ENCODE data around the gene KRTAP10-2.

The KRTAP10-2 gene

DNA sequence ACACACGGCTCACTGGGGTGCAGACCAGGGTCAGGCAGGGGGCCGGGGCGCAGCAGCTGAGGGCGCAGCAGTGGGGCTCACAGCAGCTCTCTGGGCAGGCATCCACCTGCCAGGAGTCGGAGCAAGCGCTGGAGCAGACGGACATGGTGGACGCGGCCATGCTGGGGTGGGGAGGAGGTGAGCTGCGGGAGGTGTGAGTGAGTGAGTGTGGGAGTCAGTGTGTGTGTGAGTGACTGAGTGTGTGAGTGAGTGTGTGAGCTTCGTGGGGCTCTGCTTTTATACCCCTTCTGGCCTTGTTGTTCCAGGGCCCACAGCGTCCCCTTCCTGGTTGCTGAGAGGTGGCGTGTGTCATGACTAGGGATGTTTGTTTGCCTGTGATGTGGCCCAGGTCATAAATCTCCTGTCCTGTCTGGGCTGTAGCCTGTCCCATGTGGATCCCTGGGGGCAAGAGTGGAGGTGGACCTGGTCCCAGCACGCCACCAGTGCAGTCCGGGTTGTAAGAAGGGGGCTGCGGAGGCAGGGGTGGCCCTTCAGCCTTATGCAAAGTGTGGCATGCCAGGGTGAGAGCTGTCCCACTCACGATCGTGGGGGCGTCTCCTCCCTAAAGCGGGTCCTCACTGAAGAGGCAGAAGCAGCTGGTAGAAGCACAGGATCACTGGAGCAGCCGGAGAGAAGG lies 11.2 kb downstream of the KRTAP10-2 start, which contains the start of gene KRTAP10-1:
Gene KRTAP10-1, minus strand, starts transcription at position 205 of the 676 bp plus-strand sequence. Its CDS starts 45 bp downstream, at position 160.
- peak in 1 of 5 donors; percentile 6 for DNase-seq

DNA sequence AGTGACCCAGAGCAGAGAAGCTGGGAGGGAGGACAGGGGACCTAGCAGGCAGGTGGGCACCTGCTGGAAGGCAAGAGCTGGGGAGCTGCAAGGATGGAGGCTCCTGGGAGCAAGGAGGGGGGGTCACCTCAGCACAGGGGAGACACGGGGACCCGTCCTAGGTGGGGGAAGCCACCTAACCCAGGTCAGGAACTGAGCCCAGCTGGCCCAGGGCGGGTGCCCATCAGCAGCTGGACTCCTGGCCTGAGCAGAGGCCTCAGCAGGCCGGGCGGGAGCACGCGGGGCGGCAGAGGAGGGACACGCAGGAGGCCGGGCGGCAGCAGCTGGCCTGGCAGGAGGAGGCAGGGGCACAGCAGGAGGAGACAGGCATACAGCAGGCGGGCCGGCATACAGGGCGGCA lies 12.3 kb downstream of the KRTAP10-2 start:
- DNase-seq: peak in 1 of 5 donors; percentile 6

DNA sequence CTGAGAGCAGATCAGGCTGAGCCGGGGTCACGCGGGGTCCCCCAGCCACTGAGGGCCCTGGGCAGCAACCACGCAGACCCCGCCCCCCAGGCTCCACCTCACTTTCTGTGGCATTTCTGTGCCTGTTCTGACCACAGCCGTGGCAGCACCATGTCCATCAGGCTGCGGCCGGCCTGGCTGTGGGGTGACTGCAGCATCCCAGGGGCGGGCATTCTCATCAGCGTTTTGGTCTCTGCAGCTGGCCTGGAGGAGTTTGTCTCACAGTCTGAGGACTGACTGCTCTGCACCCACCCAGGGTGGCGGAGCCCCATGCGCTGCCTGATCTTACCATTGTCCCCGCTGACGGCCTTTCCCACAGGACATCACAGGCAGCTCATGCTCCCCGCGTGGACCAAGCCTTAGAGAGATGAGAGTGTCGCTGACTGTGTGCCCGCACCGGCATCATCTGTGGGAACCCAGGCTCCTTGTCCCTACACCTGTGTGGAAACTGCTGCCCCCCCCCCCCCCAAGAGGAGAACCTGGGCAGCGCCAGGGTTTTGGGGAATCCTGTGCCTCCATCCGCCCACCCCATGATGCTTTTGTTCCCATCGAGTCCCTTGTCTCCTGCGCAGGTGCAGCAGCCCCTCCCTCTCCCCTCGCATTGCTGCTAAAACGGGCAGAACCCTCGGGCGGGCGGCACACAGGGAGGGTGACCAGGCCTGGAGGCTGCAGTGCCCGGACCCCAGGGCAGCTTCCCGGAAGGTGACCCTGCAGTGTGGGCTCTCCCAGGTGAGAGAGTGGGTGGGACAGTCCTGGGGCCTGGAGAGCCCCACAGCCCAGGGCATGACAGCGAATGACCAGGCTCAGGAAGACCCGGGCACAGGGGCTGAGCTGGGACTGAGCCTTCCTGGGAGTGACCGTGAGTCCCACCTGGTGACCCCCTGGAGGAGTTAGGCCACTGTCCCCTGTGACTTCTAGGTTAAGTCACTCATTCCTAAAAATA lies 13.1 kb downstream of the KRTAP10-2 start:
- DNase-seq: peak in 1 of 5 donors; percentile 5

DNA sequence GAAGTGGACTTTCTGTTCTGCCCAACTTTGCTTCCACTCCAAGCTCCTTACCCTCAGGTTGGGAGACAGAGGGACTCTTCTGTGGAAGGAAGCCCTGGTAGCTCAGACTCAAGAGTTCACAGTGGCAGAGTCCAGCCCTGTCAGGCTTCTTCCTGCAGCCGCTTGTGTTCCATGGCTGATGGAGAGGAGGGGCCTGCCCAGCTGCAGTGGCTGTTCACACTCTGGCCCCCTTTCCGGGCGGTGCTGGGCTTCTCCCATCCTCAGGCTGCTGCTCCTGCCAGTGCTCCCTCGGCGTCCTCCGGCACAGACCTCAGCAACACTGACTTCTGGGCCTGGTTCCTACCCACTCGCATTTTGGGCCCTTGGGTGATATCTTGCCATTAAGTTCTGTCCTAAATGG lies 15.3 kb downstream of the KRTAP10-2 start:
- DNase-seq: no peak

DNA sequence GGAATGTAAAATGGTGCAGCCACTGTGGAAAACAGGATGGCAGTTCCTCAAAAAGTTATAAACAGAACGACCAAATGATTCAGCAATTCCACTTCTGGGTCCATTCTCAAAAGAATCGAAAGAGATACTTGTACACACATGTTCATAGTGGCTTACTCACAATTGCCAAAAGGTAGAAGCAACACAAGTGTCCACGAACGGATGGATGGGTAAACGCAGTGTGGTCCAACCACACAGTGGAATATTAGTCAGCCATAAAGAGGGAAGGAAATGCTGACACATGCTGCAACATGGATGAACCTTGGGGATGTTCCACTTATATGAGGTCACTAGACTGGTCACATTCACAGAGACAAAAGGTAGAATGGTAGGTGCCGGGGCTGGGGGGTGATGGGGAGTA lies 16.6 kb downstream of the KRTAP10-2 start:
- no peak for DNase-seq

DNA sequence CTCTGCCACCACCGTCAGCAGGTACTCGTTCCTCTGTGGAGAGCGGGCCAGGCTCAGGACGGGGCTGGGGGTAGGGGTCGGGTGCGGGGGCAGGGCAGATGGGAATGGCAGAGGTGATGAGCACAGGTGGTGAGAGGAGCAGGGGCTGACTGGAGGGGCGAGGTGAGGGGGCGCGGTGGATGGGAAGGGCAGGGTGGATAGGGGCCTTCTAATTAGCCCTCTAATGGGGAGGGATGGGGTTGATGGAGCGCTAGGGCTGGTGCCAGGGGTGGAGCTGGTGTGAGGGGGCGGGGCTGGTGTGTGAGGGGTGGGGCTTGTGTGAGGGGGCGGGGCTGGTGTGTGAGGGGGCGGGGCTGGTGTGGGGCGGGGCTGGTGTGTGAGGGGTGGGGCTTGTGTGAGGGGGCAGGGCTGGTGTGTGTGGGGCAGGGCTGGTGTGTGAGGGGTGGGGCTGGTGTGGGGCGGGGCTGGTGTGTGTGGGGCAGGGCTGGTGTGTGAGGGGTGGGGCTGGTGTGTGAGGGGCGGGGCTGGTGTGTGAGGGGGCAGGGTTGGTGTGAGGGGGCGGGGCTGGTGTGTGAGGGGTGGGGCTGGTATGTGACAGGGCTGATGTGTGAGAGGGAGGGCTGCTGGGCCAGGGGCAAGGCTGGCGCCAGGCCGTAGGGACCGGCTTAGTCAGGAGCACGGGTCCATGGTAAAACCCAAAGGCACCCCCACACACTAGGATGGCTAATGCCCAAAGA lies 17.2 kb downstream of the KRTAP10-2 start:
- DNase-seq: peak in 1 of 5 donors; percentile 6

DNA sequence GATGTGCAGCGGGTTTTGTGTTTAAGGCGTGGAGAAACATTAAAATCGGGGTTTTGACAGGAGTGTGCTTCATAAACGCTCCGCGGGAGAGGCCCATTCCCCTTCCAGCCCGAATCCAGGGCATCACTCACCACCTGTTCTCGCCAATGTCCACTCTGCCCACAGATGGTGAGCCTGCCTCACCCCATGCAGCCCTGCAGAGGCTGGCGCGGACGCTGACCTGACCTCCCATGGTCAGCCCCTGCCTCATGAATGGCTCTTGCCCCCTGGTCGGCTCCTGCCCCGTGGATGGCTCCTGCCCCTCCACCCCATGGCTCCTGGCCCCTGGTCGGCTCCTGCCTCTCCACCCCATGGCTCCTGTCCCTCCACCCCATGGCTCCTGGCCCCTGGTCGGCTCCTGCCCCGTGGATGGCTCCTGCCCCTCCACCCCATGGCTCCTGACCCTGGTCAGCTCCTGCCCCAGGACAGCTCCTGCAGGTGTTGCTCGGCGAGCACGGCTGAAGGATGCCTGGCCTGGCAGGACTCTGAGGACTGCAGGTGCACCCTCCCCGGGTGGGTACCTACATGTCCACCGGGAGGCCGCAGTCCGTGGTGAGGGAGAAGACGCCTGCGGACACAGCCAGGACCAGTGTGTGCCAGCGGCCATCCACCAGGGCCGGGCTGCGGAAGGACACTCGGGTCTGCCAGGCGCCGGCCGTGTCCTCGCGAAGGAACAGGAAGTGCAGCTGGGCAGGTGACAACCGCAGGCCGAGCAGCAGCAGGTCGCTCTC lies 18.0 kb downstream of the KRTAP10-2 start:
- DNase-seq: peak in 1 of 5 donors; percentile 13

DNA sequence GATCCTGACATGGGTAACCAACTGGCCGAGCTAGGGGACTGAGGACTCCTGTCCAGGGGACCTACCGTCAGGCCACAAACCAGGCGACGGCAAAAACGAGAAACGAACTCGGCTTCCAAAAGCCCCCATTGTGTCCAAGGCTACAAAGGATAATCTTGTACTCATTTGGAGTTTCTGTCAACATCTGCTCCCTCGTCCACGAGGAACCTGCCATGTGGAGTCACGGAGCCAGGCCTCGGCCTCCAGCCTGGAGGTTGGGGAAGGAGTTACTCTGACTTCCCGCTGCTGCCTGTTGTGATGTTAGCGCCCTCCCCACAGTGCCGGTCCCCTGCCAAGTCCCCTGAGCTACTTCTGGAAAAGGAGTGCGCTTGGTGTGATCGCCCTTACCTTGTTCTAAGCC lies 18.6 kb downstream of the KRTAP10-2 start:
- DNase-seq: no peak

DNA sequence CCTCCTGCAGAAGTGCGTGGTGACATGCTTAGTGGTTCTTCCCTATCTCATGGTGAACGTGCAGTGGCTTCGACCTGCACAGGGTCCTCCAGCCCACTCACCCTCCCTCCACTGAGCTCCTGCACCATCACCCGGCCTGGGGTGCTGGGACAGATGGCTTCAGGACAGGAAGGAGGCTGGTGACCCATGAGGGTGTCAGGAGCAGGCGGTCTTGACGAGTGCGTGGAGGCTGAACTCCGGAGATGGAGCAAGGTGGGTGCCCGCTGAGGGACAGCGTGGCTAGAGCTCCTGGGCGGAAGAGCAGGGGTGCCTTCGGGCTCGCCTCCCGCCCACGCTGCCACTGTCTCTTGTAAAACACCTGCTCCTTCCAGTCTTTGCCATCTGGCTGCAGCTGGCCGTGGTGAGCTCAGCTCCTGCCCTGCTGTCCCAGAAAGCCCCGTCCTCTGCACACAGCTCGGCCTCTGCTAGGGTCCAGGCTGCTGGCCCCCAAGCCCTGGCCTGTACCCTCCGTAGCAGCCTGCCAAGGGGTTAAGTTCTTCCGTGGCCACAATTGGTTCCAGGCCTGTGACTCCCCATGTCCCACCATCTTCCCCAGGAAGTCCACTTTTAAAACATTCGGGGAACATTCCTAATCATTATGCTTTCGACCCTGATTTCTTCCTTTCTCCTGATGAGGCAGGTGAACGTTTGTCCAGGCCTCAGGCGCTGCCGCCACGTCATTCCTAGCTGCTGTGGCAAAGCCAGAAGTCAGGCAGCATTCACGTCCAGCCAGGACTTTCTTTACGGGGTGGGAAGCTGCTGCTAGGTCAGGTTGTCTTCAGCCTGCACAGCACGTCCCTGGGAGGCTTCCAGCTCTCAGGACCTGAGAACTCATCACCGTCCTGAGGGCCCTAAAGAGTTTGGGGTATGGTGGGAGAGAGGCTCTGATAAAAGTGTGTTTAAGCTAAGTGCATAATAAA lies 19.4 kb downstream of the KRTAP10-2 start:
- DNase-seq: no peak

DNA sequence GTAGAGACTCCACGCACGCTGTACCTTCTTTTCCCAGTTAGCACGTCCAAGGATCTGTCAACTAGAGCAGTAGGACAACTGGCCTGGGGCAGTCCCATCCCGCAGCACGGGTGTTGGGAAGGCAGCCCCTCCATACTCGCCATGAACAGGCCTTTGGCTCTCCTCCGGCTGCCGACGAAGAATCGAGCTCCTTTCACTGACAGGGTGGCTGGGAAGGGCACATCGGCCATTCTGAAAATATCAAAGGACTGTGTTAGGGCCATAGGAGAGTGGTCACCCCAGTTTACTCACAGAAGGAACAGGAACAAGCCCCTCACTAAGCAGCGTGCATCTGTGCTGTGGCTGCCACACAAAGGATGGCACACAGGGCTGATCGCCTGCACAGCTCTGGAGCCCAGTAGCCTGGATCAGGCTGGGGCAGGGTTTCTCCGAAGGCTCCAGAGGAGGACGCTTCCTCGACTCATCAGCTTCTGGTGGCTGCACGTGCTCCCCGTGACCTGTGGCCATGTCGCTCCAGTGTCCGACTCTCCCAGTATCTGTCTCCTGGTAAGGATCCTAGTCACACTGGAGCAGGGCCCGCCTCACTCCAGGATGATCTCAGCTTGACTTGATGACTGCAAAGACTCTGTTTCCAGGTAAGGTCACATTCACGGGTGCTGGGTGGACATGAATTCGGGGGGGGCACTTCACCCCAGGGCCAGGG lies 20.3 kb downstream of the KRTAP10-2 start:
- no peak for DNase-seq

DNA sequence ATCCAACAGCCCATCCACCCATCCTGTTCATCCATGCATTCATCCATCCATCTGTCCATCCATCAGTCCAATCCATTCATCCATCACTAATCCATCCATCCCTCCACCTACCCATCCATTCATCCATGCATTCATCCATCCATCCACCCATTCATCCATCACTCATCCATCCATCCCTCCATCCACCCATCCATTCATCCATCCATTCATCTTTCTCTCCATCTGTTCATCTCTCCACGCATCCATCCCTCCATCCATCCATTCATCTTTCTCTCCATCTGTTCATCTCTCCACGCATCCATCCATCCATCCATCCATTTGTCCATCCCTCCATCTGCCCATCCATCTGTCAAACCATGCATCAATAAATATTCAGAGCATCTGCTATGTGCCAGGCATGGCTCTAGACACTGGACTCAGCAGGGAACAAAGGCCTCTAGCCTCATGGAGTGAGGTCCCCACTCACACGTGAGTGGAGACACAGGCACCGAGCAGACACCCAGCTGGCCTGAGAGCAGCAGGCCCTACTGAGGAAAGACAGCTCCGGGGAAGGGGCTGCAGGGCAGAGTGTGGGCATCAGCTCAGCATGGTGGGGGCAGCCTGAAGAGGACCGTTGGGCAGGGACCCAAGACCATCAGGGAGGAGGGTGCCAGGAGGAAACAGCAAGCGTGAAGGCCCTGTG lies 20.9 kb downstream of the KRTAP10-2 start:
- DNase-seq: no peak

DNA sequence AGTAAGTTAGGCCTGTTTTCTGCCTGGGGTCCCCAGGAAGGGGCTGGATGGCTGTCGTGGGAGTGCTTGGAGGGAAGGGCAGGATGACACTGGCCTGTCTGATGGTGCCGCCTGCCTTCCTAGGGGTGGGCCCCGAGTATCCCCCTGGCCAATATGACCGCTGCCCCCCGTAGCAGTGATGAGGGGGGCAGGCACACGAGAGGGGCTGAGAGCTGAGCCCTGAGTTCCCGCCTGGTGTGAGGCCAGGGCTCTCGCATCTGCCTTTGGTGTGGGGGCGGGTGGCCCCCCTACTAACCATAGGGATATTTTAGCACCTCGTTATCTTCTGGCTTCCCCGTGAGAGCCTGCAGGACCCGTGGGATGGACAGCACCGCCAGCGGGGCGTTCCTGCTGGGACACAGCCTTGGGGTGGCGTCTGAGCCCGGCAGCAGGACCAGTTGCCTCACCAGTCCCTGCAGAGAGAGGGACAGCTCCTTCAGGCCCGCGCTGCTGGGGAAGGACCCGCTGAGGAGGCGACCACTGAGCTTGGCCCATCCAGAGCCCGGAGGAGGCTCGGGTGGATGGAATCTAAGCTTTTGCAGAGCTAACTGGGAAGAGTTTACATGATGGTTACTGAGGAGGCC lies 21.7 kb downstream of the KRTAP10-2 start:
- DNase-seq: peak in 1 of 5 donors; percentile 4

DNA sequence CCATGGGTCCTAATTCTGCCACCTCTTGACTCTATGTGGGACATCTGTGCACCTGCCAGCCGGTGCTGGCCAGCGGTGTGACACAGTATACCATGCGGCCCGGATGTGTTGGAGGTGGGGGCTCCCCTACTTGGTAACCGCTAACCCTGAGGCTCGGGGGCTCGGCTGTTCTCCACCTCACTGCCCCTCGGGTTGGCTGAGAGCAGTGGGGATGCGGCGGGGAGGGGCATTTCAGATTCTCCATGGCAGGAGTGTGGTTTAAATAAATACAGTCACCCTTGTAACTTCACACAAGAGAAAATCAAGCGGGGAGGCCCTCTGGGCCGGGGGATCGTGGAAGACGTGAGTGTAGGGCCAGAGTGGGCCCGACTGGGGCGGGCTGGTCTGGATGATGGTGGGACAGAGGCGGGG lies 22.3 kb downstream of the KRTAP10-2 start:
- no peak for DNase-seq

DNA sequence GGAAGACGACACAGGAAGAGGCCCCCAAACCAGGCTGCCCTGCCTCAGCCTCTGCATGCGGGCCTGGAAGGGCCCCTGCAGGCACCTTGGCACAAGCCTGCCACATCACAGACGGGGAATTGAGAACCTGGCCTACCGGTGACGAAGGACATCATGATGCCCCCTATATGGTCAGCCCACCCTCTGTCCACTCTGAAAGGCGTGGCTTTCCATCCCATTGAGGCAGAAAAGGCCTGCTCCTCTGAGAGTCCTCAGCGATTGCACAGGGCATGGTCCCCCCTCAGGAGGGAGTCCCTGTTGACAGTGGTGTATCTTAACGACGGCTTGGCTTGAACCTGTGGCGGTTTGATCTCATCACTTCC lies 22.7 kb downstream of the KRTAP10-2 start:
- peak in 1 of 5 donors; percentile 5 for DNase-seq

DNA sequence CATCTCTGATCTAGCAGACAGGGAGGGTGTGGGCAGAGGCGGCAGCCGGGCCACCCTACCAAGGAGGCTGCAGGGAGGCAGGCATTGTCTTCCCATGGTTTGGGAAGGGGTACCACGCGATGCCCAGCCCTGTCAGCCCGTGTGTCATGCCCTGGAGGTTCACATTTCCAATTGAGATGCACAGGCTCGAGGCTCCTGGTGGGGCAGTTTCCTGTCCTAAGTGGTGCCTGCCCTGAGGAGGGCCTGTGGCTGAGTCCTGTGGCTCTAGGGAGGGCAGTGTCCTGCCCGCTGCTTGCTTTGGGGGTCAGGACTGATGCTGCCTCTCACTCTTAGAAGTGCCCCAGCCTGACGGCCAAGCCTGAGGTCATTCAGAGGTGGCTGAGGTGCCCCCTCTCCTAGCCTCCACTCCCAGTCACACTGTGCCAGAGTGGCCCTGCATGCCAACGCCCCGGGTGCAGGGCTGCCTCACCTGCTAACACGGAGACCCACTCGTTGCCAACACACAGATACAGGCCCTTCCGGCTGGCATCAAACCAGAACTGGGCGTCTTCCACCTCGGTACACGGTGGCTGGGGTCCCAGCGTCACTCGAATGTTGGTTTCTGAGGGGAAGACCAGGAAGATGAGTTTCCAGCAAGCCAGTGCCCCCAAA lies 23.2 kb downstream of the KRTAP10-2 start:
- peak in 1 of 5 donors; percentile 5 for DNase-seq

DNA sequence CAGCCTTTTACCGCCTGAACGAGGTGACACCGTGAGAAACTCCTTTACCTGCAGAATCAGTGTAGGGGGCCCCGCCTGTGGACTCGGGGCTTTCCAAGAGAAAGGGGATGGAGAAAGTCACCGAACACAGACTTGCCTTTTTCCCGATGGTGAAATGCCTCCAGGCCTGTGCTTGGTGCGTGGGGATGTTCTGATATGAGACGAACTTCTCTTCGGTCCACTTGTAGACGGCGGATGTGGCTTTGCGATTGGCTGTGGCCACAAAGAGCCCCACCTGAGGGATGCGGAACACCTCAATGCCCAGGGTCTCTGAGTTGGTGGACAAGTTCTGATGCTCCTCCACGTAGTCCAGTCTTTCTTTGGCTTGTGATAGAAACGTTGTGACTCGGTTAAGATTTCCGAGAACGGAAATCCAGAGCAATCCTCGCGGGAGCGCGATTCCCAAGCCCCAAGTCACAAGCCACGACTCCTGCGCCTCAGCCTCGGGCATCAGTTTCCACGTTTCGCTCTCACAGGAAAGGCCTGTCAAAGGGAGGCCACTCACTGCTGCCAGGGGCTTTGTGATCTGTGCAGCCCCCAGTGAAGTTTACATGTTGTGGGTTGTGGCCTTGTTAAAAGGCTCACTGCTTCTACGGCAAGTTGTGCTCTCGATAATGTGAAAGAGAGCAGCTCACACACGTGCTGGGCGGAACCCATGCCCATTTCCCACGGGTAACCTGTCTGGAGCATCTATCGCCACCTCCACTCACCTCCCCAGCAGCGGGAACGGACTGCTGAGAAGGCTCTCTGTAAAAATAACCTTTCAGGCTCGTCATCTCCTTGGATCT lies 23.9 kb downstream of the KRTAP10-2 start:
- no peak for DNase-seq

DNA sequence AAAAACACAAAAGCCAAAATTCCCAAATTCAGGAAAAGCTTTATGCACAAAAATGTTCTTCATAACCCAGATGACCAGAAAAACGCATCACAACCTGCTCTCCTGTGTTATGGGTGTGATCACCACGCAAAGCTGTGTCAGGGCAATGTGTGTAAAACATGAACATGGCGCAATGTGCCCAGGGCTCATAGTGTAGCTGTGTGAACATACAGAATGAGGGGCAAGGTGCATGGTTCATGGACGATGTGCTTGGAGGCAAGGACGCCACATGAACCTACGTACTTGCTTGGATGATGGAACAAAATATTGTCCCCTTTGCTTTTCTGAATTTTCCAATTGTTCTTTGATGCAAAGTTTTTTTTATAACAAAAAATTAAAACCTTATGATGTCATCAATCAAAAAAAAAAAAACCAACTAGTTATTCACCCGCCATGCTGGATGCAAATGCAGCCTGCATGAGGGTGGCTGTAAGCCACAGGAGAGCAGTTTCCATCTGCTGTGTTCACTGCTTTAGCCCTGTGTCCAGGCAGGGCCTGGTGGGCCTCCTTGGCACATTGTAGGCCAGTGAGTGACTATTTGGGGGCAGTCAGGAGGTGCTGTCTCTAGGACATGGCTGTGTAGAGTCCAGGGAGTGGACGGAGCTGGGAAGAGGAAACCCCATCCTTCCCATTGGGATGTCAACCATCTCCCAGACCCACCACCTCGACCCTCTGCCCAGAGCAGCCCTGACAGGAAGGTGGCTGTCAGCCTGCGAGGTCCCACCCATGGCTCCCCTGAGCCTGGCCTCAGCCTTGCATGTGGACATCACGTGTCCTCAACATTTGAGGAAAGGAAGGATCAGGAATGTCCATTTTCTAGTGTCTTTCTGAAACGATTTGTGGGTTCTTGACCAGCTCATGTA lies 25.0 kb downstream of the KRTAP10-2 start:
- DNase-seq: no peak
